GM21737 (cell line): ENCODE data around the gene SUN1.
"Not testable (repeated sequence)": the region's sequence is repeated elsewhere in the genome, so short reads cannot be mapped to it uniquely, and the experiment has no call there.

Experiments used
- ATAC-seq: cut with Tn5 transposase; IDR thresholded peaks from one replicate; pipeline ENCODE4 v1.9.1; 2021; ENCODE audit warnings: mild to moderate bottlenecking, moderate library complexity; ENCODE audit not compliant: unreplicated experiment

SUN1 gene

GRCh38 chr7:832167-832967 is at the start of gene SUN1:
Gene SUN1, plus strand, starts transcription at chr7:832476. Its CDS starts 49 bp downstream, at chr7:832525.
- ATAC-seq: peak; percentile 38

- no peak for ATAC-seq
Observed at GRCh38 chr7:782718-783449, 49.4 kb upstream of the SUN1 start.

- no peak for ATAC-seq
Observed at GRCh38 chr7:783556-784490, 48.5 kb upstream of the SUN1 start.

- ATAC-seq: no peak
Observed at GRCh38 chr7:784971-785370, 47.3 kb upstream of the SUN1 start.

- ATAC-seq: no peak
Observed at GRCh38 chr7:785416-785815, 46.9 kb upstream of the SUN1 start.

GRCh38 chr7:786472-787255 is 45.6 kb upstream of the SUN1 start:
- ATAC-seq: no peak

GRCh38 chr7:787332-788240 is 44.7 kb upstream of the SUN1 start:
- ATAC-seq: no peak

- ATAC-seq: no peak
Observed at GRCh38 chr7:791519-791918, 40.8 kb upstream of the SUN1 start.

GRCh38 chr7:794207-794606 is 38.1 kb upstream of the SUN1 start:
- no peak for ATAC-seq

- no peak for ATAC-seq
Observed at GRCh38 chr7:794671-795329, 37.5 kb upstream of the SUN1 start.

GRCh38 chr7:796434-797169 is 35.7 kb upstream of the SUN1 start:
- not testable (repeated sequence) for ATAC-seq

GRCh38 chr7:798921-799470 is 33.3 kb upstream of the SUN1 start:
- no peak for ATAC-seq

- ATAC-seq: no peak
Observed at GRCh38 chr7:800692-801091, 31.6 kb upstream of the SUN1 start.

GRCh38 chr7:801351-801750 is 30.9 kb upstream of the SUN1 start:
- not testable (repeated sequence) for ATAC-seq

GRCh38 chr7:801940-802381 is 30.3 kb upstream of the SUN1 start:
- no peak for ATAC-seq

GRCh38 chr7:802500-803242 is 29.6 kb upstream of the SUN1 start:
- no peak for ATAC-seq

GRCh38 chr7:803243-803635 is 29.0 kb upstream of the SUN1 start:
- ATAC-seq: no peak
